B cell (primary cell): ENCODE measurements around the gene COL19A1. TPM values are rescaled to one million over a fixed set of nuclear protein-coding genes. Genes with fewer than 3 reads are reported as not detected.
"Not testable (repeated sequence)": the region's sequence is repeated elsewhere in the genome, so short reads cannot be mapped to it uniquely, and the experiment has no call there.

ENCODE experiments used
- ATAC-seq: fragments of 200-7000 bp; cut with Tn5 transposase; one replicate; pipeline ENCODE4 v1.10.0; 2021; ENCODE audit warnings: low read depth, mild to moderate bottlenecking, moderate number of reproducible peaks, moderate library complexity
- CTCF ChIA-PET: fragments of 350-600 bp; sonication (Branson Sonifier 250); formaldehyde crosslinking; loops from one replicate; lab custom pipeline; 2021; ENCODE audit warnings: antibody characterized with exemption, inconsistent platforms; lab: Charles Lee
- POLR2A ChIA-PET: fragments of 350-600 bp; sonication (Branson Sonifier 250); formaldehyde crosslinking; loops from one replicate; lab custom pipeline; 2021; ENCODE audit warnings: antibody characterized with exemption; lab: Charles Lee
- DNase-seq: peaks from one replicate; pipeline ENCODE4 v3.0.0; 2013
- H2AFZ ChIP-seq: 2 replicates; pipeline ENCODE4 v1.6.1; 2012; ENCODE audit warnings: mild to moderate bottlenecking, low read depth, low read length; ENCODE audit not compliant: insufficient read depth, poor library complexity, severe bottlenecking
- H3K27ac ChIP-seq, 2 donors: 1 replicate in 1 of 2; 2 replicates in 1 of 2; pipeline ENCODE4 v1.5.1; 2012 to 2013; ENCODE audit warnings: low read length in 2 of 2, mild to moderate bottlenecking in 2 of 2, moderate library complexity in 1 of 2
- H3K27me3 ChIP-seq, 4 experiments: fragments of 200-600 bp in 1 of 4; sonication (generic) in 1 of 4; replicated peaks in 1 of 4; 1 replicate in 2 of 4; 2 replicates in 2 of 4; pipeline versions ENCODE4 v1.6.1 to v1.7.0; 2013 to 2016; ENCODE audit warnings: low read length in 3 of 4, mild to moderate bottlenecking in 2 of 4, mixed read lengths in 1 of 4, moderate library complexity in 1 of 4; ENCODE audit not compliant: insufficient read depth in 4 of 4, control insufficient read depth in 3 of 4; ENCODE audit errors: control extremely low read depth in 1 of 4
- H3K36me3 ChIP-seq, 2 experiments: replicated peaks in 1 of 2; 1 replicate in 1 of 2; 2 replicates in 1 of 2; pipeline versions ENCODE4 v1.6.1 to v1.7.1; 2013; ENCODE audit warnings: low read length in 1 of 2; ENCODE audit not compliant: insufficient read depth in 2 of 2, control insufficient read depth in 1 of 2; ENCODE audit errors: control extremely low read depth in 1 of 2, extremely low read depth in 1 of 2
- H3K4me1 ChIP-seq, 2 donors: fragments of 200-600 bp in 1 of 2; sonication (generic) in 1 of 2; 1 replicate in 1 of 2; 2 replicates in 1 of 2; pipeline versions ENCODE4 v1.5.1 to v1.6.1; 2013 to 2017; ENCODE audit warnings: low read length in 2 of 2; ENCODE audit not compliant: control insufficient read depth in 2 of 2, insufficient read depth in 2 of 2
- H3K4me2 ChIP-seq: replicated peaks from 2 replicates; pipeline ENCODE3; 2012; ENCODE audit warnings: mild to moderate bottlenecking, low read depth, low read length; ENCODE audit not compliant: poor library complexity, severe bottlenecking
- H3K4me3 ChIP-seq, 5 experiments: fragments of 200-600 bp in 1 of 5; sonication (generic) in 1 of 5; 1 replicate in 3 of 5; 2 replicates in 2 of 5; pipeline versions ENCODE4 v1.5.1 to v1.7.0; 2011 to 2016; ENCODE audit warnings: low read length in 4 of 5, mild to moderate bottlenecking in 4 of 5, low read depth in 2 of 5, control low read depth in 1 of 5, moderate library complexity in 1 of 5; ENCODE audit not compliant: insufficient read depth in 1 of 5; ENCODE audit errors: control extremely low read depth in 1 of 5, extremely low read depth in 1 of 5
- H3K79me2 ChIP-seq: fragments of 200-600 bp; sonication (generic); one replicate; pipeline ENCODE4 v1.6.0; 2016; ENCODE audit warnings: low read length; ENCODE audit not compliant: control insufficient read depth, insufficient read depth
- H3K9ac ChIP-seq: fragments of 200-600 bp; sonication (generic); 2 replicates; pipeline ENCODE4 v1.6.1; 2017; ENCODE audit warnings: mild to moderate bottlenecking, low read length, moderate library complexity
- H3K9me3 ChIP-seq, 3 donors: one replicate each; pipeline versions ENCODE4 v1.6.1 to v1.7.1; 2013; ENCODE audit warnings: low read length in 2 of 3; ENCODE audit not compliant: control insufficient read depth in 2 of 3, insufficient read depth in 1 of 3; ENCODE audit errors: control extremely low read depth in 1 of 3
- H4K20me1 ChIP-seq: 2 replicates; pipeline ENCODE4 v1.6.0; 2012; ENCODE audit warnings: mild to moderate bottlenecking, low read length; ENCODE audit not compliant: insufficient read depth, control insufficient read depth, poor library complexity, severe bottlenecking
- H3K27ac Mint-ChIP-seq: one replicate; pipeline ENCODE4 v1.8.0; 2021; ENCODE audit warnings: mixed read lengths
- H3K27me3 Mint-ChIP-seq: one replicate; pipeline ENCODE4 v1.8.0; 2021; ENCODE audit warnings: mixed read lengths
- H3K4me1 Mint-ChIP-seq: one replicate; pipeline ENCODE4 v1.8.0; 2021; ENCODE audit warnings: mixed read lengths
- H3K4me3 Mint-ChIP-seq: one replicate; pipeline ENCODE4 v1.8.0; 2021; ENCODE audit warnings: mixed read lengths
- H3K9me3 Mint-ChIP-seq: one replicate; pipeline ENCODE4 v1.8.0; 2022; ENCODE audit warnings: mixed read lengths; ENCODE audit not compliant: insufficient read depth
- EZH2 ChIP-seq: IDR thresholded peaks from 2 replicates; pipeline ENCODE4 v1.6.1; 2012; ENCODE audit warnings: borderline replicate concordance, low read depth, mild to moderate bottlenecking, moderate library complexity, low read length; ENCODE audit not compliant: insufficient read depth, poor library complexity, severe bottlenecking
- WGBS: methylation state at CpG from one replicate; pipeline ENCODE4 v1.1.5; 2013; ENCODE audit warnings: missing lambda C conversion rate; ENCODE audit not compliant: insufficient coverage; 5-methylcytosine and 5-hydroxymethylcytosine counted together
- intact Hi-C: fragments of 100-400 bp; cut with micrococcal nuclease; formaldehyde crosslinking; loops from one replicate; pipeline ENCODE4 v1.10.0; 2022
- polyA plus RNA-seq: library from polyadenylated mRNA; depleted of rRNA; stranded (reverse); fragments of >200 nt; gene quantifications from 2 replicates; pipeline ENCODE4 v1.2.3, GENCODE V29; 2012
- total RNA-seq, 2 donors: library from RNA; stranded (reverse); fragments of 120-200 nt in 1 of 2; gene quantifications; 1 replicate in 1 of 2; 2 replicates in 1 of 2; pipeline versions ENCODE4 v1.2.3 to v1.2.4, GENCODE V29; 2013 to 2022
- TF ChIP-seq, protein P1 (sequence below): fragments of 200-600 bp; IDR thresholded peaks from one replicate; pipeline ENCODE4 v1.8.0; 2022; ENCODE audit warnings: antibody characterized with exemption, mild to moderate bottlenecking

The COL19A1 gene
- total and polyA plus RNA-seq, 2 donors (not counting 1 experiment from before 2014, with no cell fraction given) = 14.6 to 61.4 TPM

- peaks cover 47% of the 10 kb centered on the region for H3K4me1 Mint-ChIP-seq
- ChIA-PET POLR2A (no interaction called here), CTCF (no interaction called here)
- peak overlapping the region in 1 of 2 donors; percentile 20 for H3K27ac ChIP-seq
- H3K9me3 Mint-ChIP-seq = no peaks in the 10 kb centered on the region
- intact Hi-C loops = no loop called here
- peaks cover 20 to 37% of the 10 kb centered on the region in 2 donors for H3K4me1 ChIP-seq
- ATAC-seq (peak; percentile 45), DNase-seq (no peak)
- no peak overlapping the region for H3K4me3 ChIP-seq
- H3K9ac ChIP-seq = no peak overlapping the region
- H3K27me3 Mint-ChIP-seq = no peaks in the 10 kb centered on the region
- no peaks in the 10 kb centered on the region for H4K20me1 ChIP-seq
- H3K27ac Mint-ChIP-seq = peak overlapping the region; percentile 76
- H3K27me3 ChIP-seq = no peaks in the 10 kb centered on the region
- WGBS = 60% methylated on average over 1 of the region's 1 CpG
- peak overlapping the region; percentile 2 for H3K4me2 ChIP-seq
- H3K4me3 Mint-ChIP-seq = peak overlapping the region; percentile 46
- H3K36me3 ChIP-seq = no peaks in the 10 kb centered on the region
- H2AFZ ChIP-seq = no peak overlapping the region
- peaks cover under 1% of the 10 kb centered on the region for H3K79me2 ChIP-seq
- H3K9me3 ChIP-seq = peaks cover 0 to 4% (median 1%) of the 10 kb centered on the region in 3 donors
- TF ChIP-seq EZH2 = no peak
- TF ChIP-seq, protein P1, sequence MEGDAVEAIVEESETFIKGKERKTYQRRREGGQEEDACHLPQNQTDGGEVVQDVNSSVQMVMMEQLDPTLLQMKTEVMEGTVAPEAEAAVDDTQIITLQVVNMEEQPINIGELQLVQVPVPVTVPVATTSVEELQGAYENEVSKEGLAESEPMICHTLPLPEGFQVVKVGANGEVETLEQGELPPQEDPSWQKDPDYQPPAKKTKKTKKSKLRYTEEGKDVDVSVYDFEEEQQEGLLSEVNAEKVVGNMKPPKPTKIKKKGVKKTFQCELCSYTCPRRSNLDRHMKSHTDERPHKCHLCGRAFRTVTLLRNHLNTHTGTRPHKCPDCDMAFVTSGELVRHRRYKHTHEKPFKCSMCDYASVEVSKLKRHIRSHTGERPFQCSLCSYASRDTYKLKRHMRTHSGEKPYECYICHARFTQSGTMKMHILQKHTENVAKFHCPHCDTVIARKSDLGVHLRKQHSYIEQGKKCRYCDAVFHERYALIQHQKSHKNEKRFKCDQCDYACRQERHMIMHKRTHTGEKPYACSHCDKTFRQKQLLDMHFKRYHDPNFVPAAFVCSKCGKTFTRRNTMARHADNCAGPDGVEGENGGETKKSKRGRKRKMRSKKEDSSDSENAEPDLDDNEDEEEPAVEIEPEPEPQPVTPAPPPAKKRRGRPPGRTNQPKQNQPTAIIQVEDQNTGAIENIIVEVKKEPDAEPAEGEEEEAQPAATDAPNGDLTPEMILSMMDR = no peak
These were observed 51.5 kb downstream of the COL19A1 start for GRCh38 chr6:69917834-69918233.

GRCh38 chr6:69918813-69919475, 52.6 kb downstream of the COL19A1 start:
- ChIA-PET CTCF (no interaction called here), POLR2A (no interaction called here)
- H3K4me1 Mint-ChIP-seq = peaks cover 39% of the 10 kb centered on the region
- intact Hi-C loops = no loop called here
- no peaks in the 10 kb centered on the region for H3K27me3 Mint-ChIP-seq
- no peaks in the 10 kb centered on the region for H3K9me3 Mint-ChIP-seq
- H3K4me1 ChIP-seq = peaks cover 12 to 26% of the 10 kb centered on the region in 2 donors
- H3K36me3 ChIP-seq = peaks cover 1 to 8% of the 10 kb centered on the region in 2 experiments
- H3K79me2 ChIP-seq = no peaks in the 10 kb centered on the region
- no peak overlapping the region for H2AFZ ChIP-seq
- H4K20me1 ChIP-seq = no peaks in the 10 kb centered on the region
- H3K4me2 ChIP-seq = no peak overlapping the region
- peaks cover 1 to 4% (median 4%) of the 10 kb centered on the region in 3 donors for H3K9me3 ChIP-seq
- peak overlapping the region in 1 of 2 donors; percentile 23 for H3K27ac ChIP-seq
- no peak overlapping the region for H3K9ac ChIP-seq
- ATAC-seq = no peak
- DNase-seq = no peak
- H3K27ac Mint-ChIP-seq = peak overlapping the region; percentile 28
- WGBS = no CpG with 5 or more reads among the region's 5 CpGs
- no peak overlapping the region for H3K4me3 Mint-ChIP-seq
- no peaks in the 10 kb centered on the region for H3K27me3 ChIP-seq
- no peak overlapping the region for H3K4me3 ChIP-seq
- no peak for TF ChIP-seq EZH2
- TF ChIP-seq, protein P1 = no peak

- H3K9me3 ChIP-seq, CTCF ChIA-PET, H2AFZ ChIP-seq, H3K9me3 Mint-ChIP-seq, H3K27ac ChIP-seq, H3K4me3 Mint-ChIP-seq, H3K9ac ChIP-seq, H3K4me3 ChIP-seq, POLR2A ChIA-PET, ATAC-seq, H3K4me2 ChIP-seq, H3K27me3 ChIP-seq, H4K20me1 ChIP-seq, intact Hi-C loops, DNase-seq, H3K27me3 Mint-ChIP-seq, H3K36me3 ChIP-seq, H3K79me2 ChIP-seq, H3K27ac Mint-ChIP-seq: not testable (repeated sequence)
- peaks cover 12 to 21% of the 10 kb centered on the region in 2 donors for H3K4me1 ChIP-seq
- no CpG with 5 or more reads among the region's 2 CpGs for WGBS
- H3K4me1 Mint-ChIP-seq = peaks cover 28% of the 10 kb centered on the region
These were observed 54.7 kb downstream of the COL19A1 start for GRCh38 chr6:69921066-69921465.
